Astrocyte of the cerebellum (primary cell): ENCODE measurements around the gene PLAAT4.
"Not testable (repeated sequence)": the region's sequence is repeated elsewhere in the genome, so short reads cannot be mapped to it uniquely, and the experiment has no call there.

Experiments
- DNase-seq: peaks from one replicate; pipeline ENCODE4 v3.0.0-alpha.2; 2011; ENCODE audit warnings: low read depth
- H3K4me3 ChIP-seq: 2 replicates; pipeline ENCODE4 v1.5.1; 2011; ENCODE audit warnings: mild to moderate bottlenecking, low read depth, low read length, moderate library complexity
- CTCF ChIP-seq: IDR thresholded peaks from 2 replicates; pipeline ENCODE4 v1.5.1; 2012; ENCODE audit warnings: low read length, low read depth, moderate library complexity, mild to moderate bottlenecking; ENCODE audit errors: missing control alignments
- in situ Hi-C: cut with HindIII; loops from 2 replicates; pipeline ENCODE4 v1.10.0; 2017; ENCODE audit warnings: low sequenced_read_pairs

PLAAT4 gene

GRCh38 chr11:63574856-63575602 lies 38.4 kb downstream of the PLAAT4 start:
- DNase-seq, result no peak
- in situ Hi-C loops, result no loop called here
- H3K4me3 ChIP-seq, result no peak overlapping the region
- TF ChIP-seq CTCF, result no peak

DNA sequence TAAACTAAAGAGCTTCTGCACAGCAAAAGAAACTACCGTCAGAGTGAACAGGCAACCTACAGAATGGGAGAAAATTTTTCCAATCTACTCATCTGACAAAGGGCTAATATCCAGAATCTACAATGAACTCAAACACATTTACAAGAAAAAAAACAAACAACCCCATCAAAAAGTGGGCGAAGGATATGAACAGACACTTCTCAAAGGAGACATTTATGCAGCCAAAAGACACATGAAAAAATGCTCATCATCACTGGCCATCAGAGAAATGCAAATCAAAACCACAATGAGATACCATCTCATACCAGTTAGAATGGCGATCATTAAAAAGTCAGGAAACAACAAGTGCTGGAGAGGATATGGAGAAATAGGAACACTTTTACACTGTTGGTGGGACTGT lies 42.3 kb downstream of the PLAAT4 start:
- in situ Hi-C loops, DNase-seq, H3K4me3 ChIP-seq: not testable (repeated sequence)

- H3K4me3 ChIP-seq, in situ Hi-C loops, DNase-seq: not testable (repeated sequence)
Observed at GRCh38 chr11:63581224-63581623, 44.6 kb downstream of the PLAAT4 start.

DNA sequence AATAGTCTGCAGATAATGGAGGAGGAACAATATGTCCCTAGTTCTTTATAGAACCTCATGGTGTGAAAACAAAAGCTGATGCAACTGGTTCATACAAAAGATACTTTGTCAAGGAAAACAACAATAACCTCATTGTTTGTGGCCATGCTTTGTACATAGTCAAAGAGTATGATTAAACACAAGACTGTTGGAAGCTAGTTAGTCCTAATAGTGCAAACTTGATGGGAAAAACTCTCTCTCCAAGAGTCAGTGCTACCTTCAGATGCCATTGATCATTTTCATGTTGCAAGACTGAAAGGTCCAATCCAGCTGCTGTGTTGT lies 46.7 kb downstream of the PLAAT4 start:
- no peak for TF ChIP-seq CTCF
- DNase-seq, result no peak
- H3K4me3 ChIP-seq, result no peak overlapping the region
- in situ Hi-C loops, result no loop called here

GRCh38 chr11:63586451-63587166 lies 50.0 kb downstream of the PLAAT4 start:
- in situ Hi-C loops, result no loop called here
- TF ChIP-seq CTCF, result no peak
- no peak for DNase-seq
- H3K4me3 ChIP-seq, result no peak overlapping the region

- DNase-seq, result no peak
- TF ChIP-seq CTCF, result no peak
- in situ Hi-C loops, result no loop called here
- no peak overlapping the region for H3K4me3 ChIP-seq
Observed at GRCh38 chr11:63589000-63589399, 52.4 kb downstream of the PLAAT4 start.

DNA sequence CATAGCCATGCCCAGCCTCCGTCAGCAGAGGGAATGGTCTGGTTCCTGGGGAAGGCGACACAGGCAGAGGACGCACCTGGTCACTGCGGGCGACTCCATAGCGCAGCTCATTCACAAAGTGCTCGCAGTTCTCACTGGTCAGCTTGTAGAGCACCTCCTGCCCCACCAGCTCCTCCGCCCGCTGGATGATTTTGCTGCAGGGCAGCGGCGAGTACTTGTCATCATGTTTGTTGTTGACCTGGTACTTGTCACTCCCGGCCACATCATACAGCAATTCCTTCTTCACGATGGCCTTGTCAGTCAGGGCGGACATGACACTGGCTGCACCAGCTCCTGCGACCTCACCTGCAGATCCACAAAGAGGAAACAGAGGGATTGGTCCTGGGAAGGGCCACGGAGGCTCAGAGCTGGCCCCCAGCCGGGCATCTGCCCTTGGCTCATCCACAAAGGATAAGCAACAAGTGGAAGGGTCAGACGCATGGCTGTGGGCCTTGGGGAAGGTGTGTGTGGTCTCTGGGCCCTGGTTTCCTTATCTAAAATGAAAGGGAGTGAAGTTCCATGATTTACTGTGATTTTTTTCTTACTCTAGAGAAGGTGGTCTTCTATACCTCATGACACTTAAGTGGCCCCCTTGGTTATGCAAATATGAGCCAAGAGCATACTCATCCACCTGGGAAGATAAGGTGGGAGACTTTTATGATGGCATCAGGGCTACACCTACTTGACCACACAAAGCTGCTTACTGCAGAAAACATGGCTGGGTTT lies 53.6 kb downstream of the PLAAT4 start:
- no peak for TF ChIP-seq CTCF
- DNase-seq, result no peak
- no peak overlapping the region for H3K4me3 ChIP-seq
- in situ Hi-C loops, result loop anchor here (5.0 kb wide), 2 partner anchors 38 to 57 kb away; no protein-coding TSS in a partner anchor
